ENCODE data around the gene ZMYND19.
"Not testable (repeated sequence)": the region's sequence is repeated elsewhere in the genome, so short reads cannot be mapped to it uniquely, and the experiment has no call there.

GRCh38 chr9:137550958-137551263 lies 39.4 kb downstream of the ZMYND19 start:
- not testable (repeated sequence) for TF ChIP-seq POLR2A, CTCF, POLR2AphosphoS5 (IDR thresholded peaks at IDR 0.05)
